Measurements from ENCODE around the gene VASH1. TPM values are rescaled to one million over a fixed set of nuclear protein-coding genes. Genes with fewer than 3 reads are reported as not detected.

Gene VASH1
- total RNA-seq, 1 experiment from 2014 or later, result 4.3 TPM

DNA sequence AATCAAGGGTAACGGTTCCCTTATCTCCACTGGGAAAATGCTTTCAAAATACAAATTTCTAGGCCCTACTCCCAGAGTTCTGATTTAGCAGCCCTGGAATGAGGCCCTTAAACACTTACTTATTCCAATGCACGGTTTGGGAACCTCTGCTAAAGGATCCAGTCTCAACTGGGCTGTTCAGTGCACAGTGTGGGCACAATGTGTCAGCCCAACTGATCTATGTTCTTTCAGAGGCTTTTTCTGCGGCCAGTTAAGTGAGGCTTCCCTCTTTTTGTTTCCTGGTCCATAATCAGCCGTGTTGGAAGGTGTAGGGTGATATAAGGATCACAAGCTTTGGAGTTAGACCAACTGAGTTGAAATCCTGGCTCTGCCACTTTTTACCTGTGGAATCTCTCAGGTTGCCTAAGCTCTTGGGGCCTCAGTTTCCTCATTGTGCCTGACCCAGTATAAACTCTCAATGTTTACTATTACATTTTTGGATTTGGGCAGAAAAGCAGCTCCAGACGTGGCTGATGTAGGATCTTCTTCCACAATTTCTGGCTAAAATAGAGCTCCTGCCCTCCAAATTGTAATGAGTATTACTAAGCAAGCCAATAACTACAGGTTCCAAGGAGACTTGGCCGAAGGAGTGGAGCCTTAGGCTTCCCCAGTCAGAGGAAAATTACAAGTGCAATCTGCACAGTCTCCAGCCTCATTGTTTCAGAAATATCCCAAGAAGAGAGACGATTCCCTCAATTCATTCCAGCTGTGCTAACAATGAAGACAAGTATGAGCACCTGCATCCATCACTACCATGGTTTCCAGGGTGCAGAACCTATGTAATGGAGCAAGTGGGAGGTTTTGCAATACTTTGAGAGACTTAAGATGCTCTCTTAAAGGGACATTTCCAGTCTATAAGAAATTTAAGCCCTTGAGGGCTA is 53.7 kb downstream of the VASH1 start:
- Histone ChIP-seq H3K9me2 (ENCODE audit: insufficient read depth) (no peaks in the 10 kb centered on the region), H3K4me2 (no peak overlapping the region), H3K9me3 (ENCODE audit: insufficient read depth, low read depth) (no peaks in the 10 kb centered on the region), H2AFZ (no peak overlapping the region), H3K79me2 (ENCODE audit: low read depth) (peaks cover 16% of the 10 kb centered on the region), H3F3A (ENCODE audit: insufficient read depth, low read depth) (peaks cover 10% of the 10 kb centered on the region; the same call in 1 of the 2 replicates), H3K36me3 (ENCODE audit: low read depth) (no peaks in the 10 kb centered on the region), H3K27ac (no peak overlapping the region), H3K4me1 (replicated peaks; ENCODE audit: insufficient read depth) (peaks cover 14% of the 10 kb centered on the region), H4K20me1 (ENCODE audit: insufficient read depth) (peaks cover 5% of the 10 kb centered on the region), H3K27me3 (ENCODE audit: insufficient read depth, low read depth) (peaks cover 42% of the 10 kb centered on the region), H3K4me3 (no peak overlapping the region)
- no peak for TF ChIP-seq EZH2 (IDR thresholded peaks at IDR 0.05; ENCODE audit: low read depth)
- no peak for TF ChIP-seq CTCF (conservative IDR thresholded peaks at IDR 0.05)
- no peak for DNase-seq
- ChIA-PET POLR2A (ENCODE audit: unreplicated experiment) (interaction anchor here (0.6 kb wide), 1 partner anchor 214 kb away, joined by 14 read pairs; no protein-coding TSS in a partner anchor), CTCF (no interaction called here)
- BruUV-seq (replicated peaks), result no TSS peak
- intact Hi-C loops (cut with micrococcal nuclease; ENCODE audit: unreplicated experiment), result no loop called here

GRCh38 chr14:76820700-76821099 is 59.4 kb downstream of the VASH1 start:
- peaks cover 84% of the 10 kb centered on the region for H3K27me3 ChIP-seq (ENCODE audit: insufficient read depth, low read depth)
- TF ChIP-seq EZH2 (IDR thresholded peaks at IDR 0.05; ENCODE audit: low read depth), result no peak
- no peak for TF ChIP-seq CTCF (conservative IDR thresholded peaks at IDR 0.05)
- H4K20me1 ChIP-seq (ENCODE audit: insufficient read depth), result no peaks in the 10 kb centered on the region
- CTCF ChIA-PET, result no interaction called here
- H3F3A ChIP-seq (ENCODE audit: insufficient read depth, low read depth), result no peaks in the 10 kb centered on the region
- H3K27ac ChIP-seq, result no peak overlapping the region
- H3K9me3 ChIP-seq (ENCODE audit: insufficient read depth, low read depth), result no peaks in the 10 kb centered on the region
- no peak for DNase-seq
- H3K4me3 ChIP-seq, result no peak overlapping the region
- H3K36me3 ChIP-seq (ENCODE audit: low read depth), result no peaks in the 10 kb centered on the region
- no peaks in the 10 kb centered on the region for H3K4me1 ChIP-seq (replicated peaks; ENCODE audit: insufficient read depth)
- POLR2A ChIA-PET (ENCODE audit: unreplicated experiment), result interaction anchor here (0.7 kb wide), 1 partner anchor 886 kb away, joined by 5 read pairs; no protein-coding TSS in a partner anchor
- H3K4me2 ChIP-seq, result no peak overlapping the region
- intact Hi-C loops (cut with micrococcal nuclease; ENCODE audit: unreplicated experiment), result no loop called here
- BruUV-seq (replicated peaks), result no TSS peak
- no peaks in the 10 kb centered on the region for H3K79me2 ChIP-seq (ENCODE audit: low read depth)
- H3K9me2 ChIP-seq (ENCODE audit: insufficient read depth), result no peaks in the 10 kb centered on the region
- no peak overlapping the region for H2AFZ ChIP-seq

DNA sequence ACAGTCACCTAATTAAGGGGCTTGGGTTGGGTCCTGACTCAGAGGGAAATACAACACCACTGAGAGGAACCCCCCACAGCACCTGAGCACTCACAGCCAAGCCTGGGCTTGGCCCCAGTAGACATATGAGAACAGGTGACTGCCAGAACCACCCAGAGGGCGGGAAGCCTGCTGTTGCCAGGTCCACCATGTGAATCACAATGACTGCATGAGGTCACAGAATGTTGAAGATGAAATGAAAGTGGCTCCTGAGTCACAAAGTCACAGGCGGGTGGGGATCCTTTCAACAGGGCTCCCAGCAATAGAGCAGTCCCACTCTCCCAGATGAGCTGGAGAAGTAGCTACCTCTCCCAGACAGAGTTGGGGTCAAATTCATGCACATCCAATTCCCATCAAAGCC is 64.9 kb downstream of the VASH1 start, which contains the start of gene LRRC74A:
Gene LRRC74A (plus strand): TSS at position 287 of the 400 bp plus-strand sequence. CDS start 290 bp downstream, outside the sequence.
- ChIA-PET POLR2A (ENCODE audit: unreplicated experiment) (no interaction called here), CTCF (interaction anchor here (0.6 kb wide), 1 partner anchor 338 kb away, joined by 3 read pairs; no protein-coding TSS in a partner anchor)
- BruUV-seq (replicated peaks), result no TSS peak
- H4K20me1 ChIP-seq (ENCODE audit: insufficient read depth), result no peaks in the 10 kb centered on the region
- no peaks in the 10 kb centered on the region for H3K36me3 ChIP-seq (ENCODE audit: low read depth)
- intact Hi-C loops (cut with micrococcal nuclease; ENCODE audit: unreplicated experiment), result no loop called here
- no peaks in the 10 kb centered on the region for H3K79me2 ChIP-seq (ENCODE audit: low read depth)
- H2AFZ ChIP-seq, result no peak within 1 kb of the TSS
- H3K4me3 ChIP-seq, result no peak within 1 kb of the TSS
- H3K9me3 ChIP-seq (ENCODE audit: insufficient read depth, low read depth), result no peaks in the 10 kb centered on the region
- no peak within 1 kb of the TSS for H3K4me2 ChIP-seq
- H3K27me3 ChIP-seq (ENCODE audit: insufficient read depth, low read depth), result peaks cover 85% of the 10 kb centered on the region
- no peak within 1 kb of the TSS for H3K27ac ChIP-seq
- DNase-seq, result no peak
- TF ChIP-seq EZH2 (IDR thresholded peaks at IDR 0.05; ENCODE audit: low read depth) (no peak), CTCF (conservative IDR thresholded peaks at IDR 0.05) (no peak)
- H3F3A ChIP-seq (ENCODE audit: insufficient read depth, low read depth), result no peaks in the 10 kb centered on the region
- no peaks in the 10 kb centered on the region for H3K4me1 ChIP-seq (replicated peaks; ENCODE audit: insufficient read depth)
- no peaks in the 10 kb centered on the region for H3K9me2 ChIP-seq (ENCODE audit: insufficient read depth)
